GM19397 (cell line): ENCODE data around the gene GPC5.
A peak's percentile ranks its signal among the peaks of the same experiment; 100 is the strongest.
"Not testable (repeated sequence)": the region's sequence is repeated elsewhere in the genome, so short reads cannot be mapped to it uniquely, and the experiment has no call there.

Experiments used
- ATAC-seq: cut with Tn5 transposase; IDR thresholded peaks from one replicate; pipeline ENCODE4 v1.9.1; 2021; ENCODE audit warnings: mild to moderate bottlenecking, moderate library complexity; ENCODE audit not compliant: unreplicated experiment

GPC5 gene

GRCh38 chr13:91398413-91399188 lies at the start of gene GPC5:
TSS of gene GPC5 (plus strand) at chr13:91398621.
- peak; percentile 96 for ATAC-seq

- peak; percentile 51 for ATAC-seq
These were observed 49.5 kb upstream of the GPC5 start for GRCh38 chr13:91348906-91349435.

- ATAC-seq, result no peak
These were observed 48.2 kb upstream of the GPC5 start for GRCh38 chr13:91349992-91350911.

- no peak for ATAC-seq
These were observed 47.3 kb upstream of the GPC5 start for GRCh38 chr13:91351123-91351522.

GRCh38 chr13:91351980-91352379 lies 46.4 kb upstream of the GPC5 start:
- no peak for ATAC-seq

GRCh38 chr13:91352891-91353290 lies 45.5 kb upstream of the GPC5 start:
- not testable (repeated sequence) for ATAC-seq

GRCh38 chr13:91353494-91353893 lies 44.9 kb upstream of the GPC5 start:
- no peak for ATAC-seq

- no peak for ATAC-seq
These were observed 43.2 kb upstream of the GPC5 start for GRCh38 chr13:91355099-91355825.

- ATAC-seq, result no peak
These were observed 42.4 kb upstream of the GPC5 start for GRCh38 chr13:91355826-91356710.

- no peak for ATAC-seq
These were observed 41.4 kb upstream of the GPC5 start for GRCh38 chr13:91356919-91357612.

- no peak for ATAC-seq
These were observed 40.6 kb upstream of the GPC5 start for GRCh38 chr13:91357613-91358386.

GRCh38 chr13:91358387-91358782 lies 40.0 kb upstream of the GPC5 start:
- ATAC-seq, result no peak

- no peak for ATAC-seq
These were observed 39.3 kb upstream of the GPC5 start for GRCh38 chr13:91359111-91359510.

GRCh38 chr13:91359631-91360030 lies 38.8 kb upstream of the GPC5 start:
- no peak for ATAC-seq

GRCh38 chr13:91360246-91360751 lies 38.1 kb upstream of the GPC5 start:
- ATAC-seq, result no peak

- no peak for ATAC-seq
These were observed 36.6 kb upstream of the GPC5 start for GRCh38 chr13:91361755-91362271.

GRCh38 chr13:91362908-91363307 lies 35.5 kb upstream of the GPC5 start:
- no peak for ATAC-seq

- no peak for ATAC-seq
These were observed 30.3 kb upstream of the GPC5 start for GRCh38 chr13:91368101-91368500.
